HG03025 (cell line): ENCODE measurements around the gene CNTRL.
"Not testable (repeated sequence)": the region's sequence is repeated elsewhere in the genome, so short reads cannot be mapped to it uniquely, and the experiment has no call there.

ENCODE experiments used
- ATAC-seq: cut with Tn5 transposase; IDR thresholded peaks from one replicate; pipeline ENCODE4 v1.9.1; 2021; ENCODE audit warnings: mild to moderate bottlenecking, moderate library complexity; ENCODE audit not compliant: unreplicated experiment, low FRiP score

CNTRL gene, protein sequence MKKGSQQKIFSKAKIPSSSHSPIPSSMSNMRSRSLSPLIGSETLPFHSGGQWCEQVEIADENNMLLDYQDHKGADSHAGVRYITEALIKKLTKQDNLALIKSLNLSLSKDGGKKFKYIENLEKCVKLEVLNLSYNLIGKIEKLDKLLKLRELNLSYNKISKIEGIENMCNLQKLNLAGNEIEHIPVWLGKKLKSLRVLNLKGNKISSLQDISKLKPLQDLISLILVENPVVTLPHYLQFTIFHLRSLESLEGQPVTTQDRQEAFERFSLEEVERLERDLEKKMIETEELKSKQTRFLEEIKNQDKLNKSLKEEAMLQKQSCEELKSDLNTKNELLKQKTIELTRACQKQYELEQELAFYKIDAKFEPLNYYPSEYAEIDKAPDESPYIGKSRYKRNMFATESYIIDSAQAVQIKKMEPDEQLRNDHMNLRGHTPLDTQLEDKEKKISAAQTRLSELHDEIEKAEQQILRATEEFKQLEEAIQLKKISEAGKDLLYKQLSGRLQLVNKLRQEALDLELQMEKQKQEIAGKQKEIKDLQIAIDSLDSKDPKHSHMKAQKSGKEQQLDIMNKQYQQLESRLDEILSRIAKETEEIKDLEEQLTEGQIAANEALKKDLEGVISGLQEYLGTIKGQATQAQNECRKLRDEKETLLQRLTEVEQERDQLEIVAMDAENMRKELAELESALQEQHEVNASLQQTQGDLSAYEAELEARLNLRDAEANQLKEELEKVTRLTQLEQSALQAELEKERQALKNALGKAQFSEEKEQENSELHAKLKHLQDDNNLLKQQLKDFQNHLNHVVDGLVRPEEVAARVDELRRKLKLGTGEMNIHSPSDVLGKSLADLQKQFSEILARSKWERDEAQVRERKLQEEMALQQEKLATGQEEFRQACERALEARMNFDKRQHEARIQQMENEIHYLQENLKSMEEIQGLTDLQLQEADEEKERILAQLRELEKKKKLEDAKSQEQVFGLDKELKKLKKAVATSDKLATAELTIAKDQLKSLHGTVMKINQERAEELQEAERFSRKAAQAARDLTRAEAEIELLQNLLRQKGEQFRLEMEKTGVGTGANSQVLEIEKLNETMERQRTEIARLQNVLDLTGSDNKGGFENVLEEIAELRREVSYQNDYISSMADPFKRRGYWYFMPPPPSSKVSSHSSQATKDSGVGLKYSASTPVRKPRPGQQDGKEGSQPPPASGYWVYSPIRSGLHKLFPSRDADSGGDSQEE (N-terminal part only)

DNA sequence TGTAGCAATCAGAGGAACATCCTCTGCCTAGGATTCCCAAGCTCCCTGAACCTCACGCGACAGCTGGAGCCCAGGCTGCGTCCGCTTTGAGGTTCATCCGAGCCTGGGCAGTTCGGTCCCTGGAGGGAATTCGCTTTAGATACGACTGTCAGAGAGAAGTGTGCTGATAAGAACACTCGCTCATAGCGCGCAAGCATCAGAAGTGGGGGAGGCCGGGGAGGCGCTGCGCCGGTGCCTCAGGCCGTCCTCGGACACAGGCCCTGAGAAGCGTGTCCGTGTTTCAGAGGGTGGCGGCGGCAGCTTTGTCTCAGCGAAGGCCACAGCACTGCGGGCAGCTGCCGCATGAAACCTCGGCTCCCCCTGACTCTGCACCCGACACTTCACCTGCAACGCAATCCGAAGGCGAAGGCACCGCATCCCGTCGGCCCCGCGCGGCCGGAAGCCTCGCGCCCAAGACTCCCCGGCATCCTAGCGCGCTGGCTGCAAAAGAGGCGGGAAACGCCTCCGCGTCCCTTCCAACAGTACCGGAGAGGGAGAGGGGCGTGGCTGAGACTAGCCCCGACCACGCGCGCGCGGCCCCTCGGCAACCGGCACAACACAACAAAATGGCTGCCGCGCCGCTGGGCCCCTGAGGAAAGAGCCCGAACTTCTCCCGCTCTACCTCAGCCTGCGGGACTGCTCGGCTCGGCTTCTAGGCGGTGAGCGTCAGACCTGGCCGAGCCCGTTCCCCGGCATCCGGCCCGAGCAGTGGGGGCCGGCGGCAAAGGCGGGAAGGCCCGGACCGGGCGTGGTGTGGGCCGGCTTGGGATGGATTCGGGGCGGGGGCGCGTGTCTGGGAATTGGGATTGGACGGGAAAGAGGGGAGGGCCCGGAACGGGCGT lies at the start of gene CNTRL:
Gene CNTRL, plus strand, starts transcription at position 586 of the 881 bp plus-strand sequence. CDS start 13,372 bp downstream, outside the sequence.
- ATAC-seq: peak; percentile 57

DNA sequence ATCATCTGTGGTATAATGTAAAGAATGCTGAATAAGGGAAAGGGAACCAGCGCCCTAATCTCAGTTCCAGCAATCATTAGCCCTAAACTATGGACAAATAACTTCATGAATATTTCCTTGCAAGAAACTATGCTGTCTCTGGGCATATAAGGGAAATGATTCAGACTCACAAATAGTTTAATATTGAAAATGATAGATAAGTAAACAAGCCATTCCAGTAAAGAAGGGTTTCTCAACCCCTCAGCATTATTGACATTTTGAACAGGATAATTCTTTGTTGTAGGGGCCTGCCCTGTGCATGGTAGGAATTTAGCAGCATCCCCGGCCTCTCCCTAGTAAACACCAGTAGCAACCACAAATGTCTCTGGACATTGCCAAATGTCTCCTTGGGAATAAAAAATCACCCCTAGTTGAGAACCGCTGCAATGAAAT lies 48.5 kb upstream of the CNTRL start:
- ATAC-seq: no peak

DNA sequence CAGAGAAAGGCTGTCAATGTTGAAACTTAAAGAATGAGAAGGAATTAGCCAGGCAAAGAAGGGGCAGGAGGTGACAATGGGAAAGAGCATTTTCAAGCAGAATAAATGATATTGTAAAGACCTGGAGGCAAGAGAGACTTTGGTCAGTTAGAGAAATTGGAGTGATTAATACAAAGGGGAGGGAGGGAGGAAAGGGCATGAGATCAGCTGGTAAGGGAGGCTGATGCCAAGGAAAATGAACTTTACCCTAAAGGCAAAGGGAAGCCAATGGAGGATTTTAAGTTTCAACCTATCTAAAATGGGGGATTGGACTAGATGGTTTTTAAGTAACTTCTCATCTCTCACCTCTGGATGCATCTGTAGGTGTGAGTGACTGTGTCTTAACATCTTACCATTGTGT lies 48.0 kb upstream of the CNTRL start:
- ATAC-seq: no peak

DNA sequence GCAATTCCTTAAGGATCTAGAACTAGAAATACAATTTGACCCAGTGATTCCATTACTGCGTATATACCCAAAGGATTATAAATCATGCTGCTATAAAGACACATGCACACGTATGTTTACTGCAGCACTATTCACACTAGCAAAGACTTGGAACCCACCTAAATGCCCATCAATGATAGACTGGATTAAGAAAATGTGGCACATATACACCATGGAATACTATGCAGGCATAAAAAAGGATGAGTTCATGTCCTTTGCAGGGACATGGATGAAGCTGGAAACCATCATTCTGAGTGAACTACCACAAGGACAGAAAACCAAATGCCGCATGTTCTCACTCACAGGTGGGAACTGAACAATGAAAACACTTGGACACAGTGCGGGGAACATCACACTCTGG lies 46.5 kb upstream of the CNTRL start:
- not testable (repeated sequence) for ATAC-seq

DNA sequence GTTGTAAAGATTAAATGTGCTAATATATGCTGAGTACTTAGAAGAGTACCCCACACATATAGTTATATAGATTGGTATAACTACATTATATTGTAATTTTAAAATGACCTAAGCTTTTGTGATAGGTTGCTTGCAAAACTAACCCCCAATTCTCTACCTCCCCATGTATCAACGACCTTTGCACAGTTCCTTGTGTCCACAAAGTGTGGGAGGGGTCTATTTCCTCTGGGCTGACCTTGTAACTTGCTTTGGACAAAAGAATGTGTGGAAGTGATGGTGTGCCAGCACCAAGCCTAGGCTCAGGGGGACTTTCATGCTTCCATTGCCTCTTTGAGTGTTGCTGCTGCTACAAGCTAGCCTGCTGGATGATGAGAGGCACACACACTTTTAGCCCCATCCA lies 45.3 kb upstream of the CNTRL start:
- ATAC-seq: no peak

DNA sequence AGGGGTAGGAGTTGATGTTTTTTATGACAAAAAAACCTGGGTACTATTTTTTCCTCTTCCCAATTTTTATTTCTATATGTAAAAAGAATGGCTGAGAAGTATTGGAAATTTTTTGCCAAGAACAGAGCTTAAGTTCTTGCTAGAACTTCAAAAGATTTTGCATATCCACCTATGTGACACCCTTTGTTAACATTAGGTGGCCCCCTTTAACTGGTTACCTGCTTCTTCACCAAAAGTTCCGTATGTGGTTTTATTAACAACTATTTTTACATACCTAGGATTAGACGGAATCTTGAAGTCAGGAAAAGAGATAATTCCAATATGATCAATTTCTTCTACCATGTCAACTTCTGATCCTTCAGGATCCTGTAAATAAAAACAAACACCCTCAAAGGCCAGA lies 40.2 kb upstream of the CNTRL start:
- no peak for ATAC-seq

DNA sequence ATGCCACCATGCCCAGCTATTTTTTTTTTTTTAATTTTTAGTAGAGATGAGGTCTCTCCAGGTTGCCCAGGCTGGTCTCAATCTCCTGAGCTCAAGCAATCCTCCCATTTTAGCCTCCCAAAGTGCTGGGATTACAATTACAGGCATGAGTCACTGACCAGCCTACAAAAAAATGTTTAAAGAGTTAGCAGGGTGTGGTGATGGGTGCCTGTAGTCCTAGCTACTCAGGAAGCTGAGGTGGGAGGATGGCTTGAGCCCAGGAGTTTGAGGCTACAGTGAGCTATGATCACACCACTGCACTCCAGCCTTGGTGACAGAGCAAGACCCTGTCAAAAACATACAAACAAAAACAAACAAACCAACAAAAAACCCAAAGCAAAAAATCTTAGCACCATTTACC lies 39.0 kb upstream of the CNTRL start:
- not testable (repeated sequence) for ATAC-seq

DNA sequence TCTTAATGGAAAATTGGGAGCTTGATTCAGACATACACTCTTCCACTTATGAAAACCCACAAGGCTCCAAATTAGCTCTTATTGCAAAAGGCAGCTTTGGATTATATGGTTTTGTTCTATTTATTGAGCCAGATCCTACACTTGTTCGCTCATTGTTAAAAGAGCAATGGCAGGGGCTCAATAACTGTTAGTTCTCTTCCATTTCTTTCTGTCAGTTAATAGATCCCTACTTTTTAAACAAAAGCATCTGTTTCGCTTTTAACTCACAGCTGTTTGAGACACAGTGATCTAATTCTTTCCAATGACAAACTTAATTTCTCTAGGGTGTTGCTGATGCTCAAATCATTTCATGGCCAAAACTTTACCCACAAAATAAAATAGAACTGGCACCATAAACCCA lies 36.4 kb upstream of the CNTRL start:
- no peak for ATAC-seq

DNA sequence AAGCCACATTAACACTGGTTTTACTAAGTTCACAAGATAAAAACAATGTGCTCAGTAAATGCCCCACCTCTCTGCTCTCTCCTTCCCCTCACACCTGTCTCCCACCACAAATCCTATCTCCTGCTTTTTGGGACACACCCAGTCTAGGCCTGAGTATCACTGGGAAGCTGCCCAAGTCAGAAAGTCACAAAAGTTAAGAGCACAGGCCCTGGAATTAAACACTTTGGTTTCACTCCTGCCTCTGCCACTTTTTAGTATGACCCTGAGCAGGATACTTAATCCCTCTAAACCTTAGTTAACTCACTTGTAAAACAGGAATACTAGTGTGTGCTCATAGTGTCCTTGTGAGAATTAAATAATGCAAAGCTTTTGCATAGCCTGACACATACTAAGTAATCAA lies 36.0 kb upstream of the CNTRL start:
- no peak for ATAC-seq

DNA sequence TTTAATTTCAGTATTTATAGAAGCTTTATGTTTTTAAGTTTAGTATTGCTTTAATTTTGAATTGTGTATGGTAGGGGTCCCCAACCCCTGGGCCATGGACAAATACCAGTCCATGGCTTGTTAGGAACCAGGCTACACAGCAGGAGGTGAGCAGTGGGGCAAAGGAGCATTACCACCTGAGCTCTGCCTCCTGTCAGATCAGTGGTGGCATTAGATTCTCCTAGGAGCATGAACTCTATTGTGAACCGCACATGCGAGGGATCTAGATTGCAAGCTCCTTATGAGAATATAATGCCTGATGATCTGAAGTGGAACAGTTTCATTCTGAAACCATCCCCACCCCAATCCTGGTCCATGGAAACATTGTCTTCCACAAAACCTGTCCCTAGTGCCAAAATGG lies 26.6 kb upstream of the CNTRL start:
- ATAC-seq: no peak

DNA sequence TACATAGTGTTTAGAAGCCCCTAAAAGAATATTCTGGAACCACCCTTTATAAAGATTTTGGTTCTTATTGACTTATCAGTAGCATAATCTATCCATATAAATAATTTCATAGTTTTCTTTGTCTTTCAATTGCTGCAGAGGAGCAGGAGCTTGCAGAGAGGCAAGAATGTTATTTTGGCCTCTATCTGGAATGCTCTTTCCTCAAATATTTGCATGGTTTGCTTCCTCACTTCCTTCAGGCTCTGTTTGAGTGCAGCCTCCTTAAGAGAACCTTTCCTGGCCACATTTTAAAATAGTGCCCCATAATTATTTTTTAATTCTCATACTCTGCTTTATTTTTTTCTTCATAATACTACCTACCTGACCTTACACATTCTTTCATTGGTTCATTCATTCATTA lies 26.1 kb upstream of the CNTRL start:
- no peak for ATAC-seq

DNA sequence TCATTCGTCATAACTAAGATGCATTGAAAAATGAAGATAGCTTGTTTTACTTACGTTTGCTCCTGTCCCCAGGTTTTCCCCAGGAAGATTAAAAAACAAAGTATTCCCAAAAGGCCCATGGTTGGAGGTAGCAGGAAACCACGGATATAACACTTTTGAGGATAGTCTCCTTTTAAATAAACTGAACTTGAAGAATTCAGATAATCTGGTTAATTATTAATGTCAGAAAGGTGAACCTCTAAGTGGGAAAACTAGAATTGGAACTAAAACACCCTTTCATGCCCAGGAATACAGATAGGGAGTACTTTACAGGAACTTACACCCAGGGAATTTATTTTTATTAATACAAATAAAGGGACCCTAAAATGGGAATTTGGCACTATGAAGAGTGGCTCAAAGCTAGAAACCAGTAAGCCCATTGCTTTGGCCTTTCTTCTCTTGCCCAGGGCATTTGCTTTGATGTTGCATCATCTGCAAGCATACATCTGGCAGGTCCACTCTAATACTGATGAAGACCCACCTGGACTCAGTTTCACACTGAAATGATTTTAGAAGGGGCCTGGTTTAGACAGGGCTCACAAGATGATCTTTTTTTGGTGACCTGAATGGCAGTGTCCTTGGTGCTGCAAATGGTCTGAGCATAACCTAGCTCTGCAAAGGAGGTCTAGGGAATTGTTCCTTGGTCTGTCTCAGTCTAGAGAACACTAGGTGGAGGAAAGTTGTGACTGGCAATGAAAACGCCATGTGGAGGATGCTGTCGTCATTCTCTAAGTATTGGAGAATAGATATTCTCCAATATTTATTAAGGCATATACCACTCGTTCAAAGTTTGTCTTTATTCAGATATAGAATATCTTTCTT lies 24.4 kb upstream of the CNTRL start, which contains the start of gene C5:
Gene C5, minus strand, starts transcription at position 148 of the 861 bp plus-strand sequence. Its CDS starts 29 bp downstream, at position 119.
- ATAC-seq: no peak

DNA sequence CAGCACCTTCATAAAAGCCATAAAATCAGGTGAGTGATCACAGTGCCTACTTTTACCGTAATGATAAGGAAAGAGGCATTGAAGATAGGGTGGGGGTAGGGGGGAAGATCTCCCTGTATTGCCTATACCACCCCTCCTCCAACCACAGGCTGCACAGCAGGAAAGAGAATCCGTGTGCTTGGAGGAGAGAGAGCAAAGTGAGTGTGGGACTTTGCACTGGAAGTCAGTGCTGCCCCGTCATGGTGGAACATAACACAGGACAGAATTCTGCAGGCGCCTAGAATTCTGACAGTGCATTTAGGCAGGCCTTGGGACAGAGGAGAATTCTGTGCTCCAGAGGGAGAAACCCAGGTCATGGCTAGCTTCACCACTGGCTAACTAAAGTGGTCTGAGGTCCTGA lies 21.2 kb upstream of the CNTRL start:
- no peak for ATAC-seq

DNA sequence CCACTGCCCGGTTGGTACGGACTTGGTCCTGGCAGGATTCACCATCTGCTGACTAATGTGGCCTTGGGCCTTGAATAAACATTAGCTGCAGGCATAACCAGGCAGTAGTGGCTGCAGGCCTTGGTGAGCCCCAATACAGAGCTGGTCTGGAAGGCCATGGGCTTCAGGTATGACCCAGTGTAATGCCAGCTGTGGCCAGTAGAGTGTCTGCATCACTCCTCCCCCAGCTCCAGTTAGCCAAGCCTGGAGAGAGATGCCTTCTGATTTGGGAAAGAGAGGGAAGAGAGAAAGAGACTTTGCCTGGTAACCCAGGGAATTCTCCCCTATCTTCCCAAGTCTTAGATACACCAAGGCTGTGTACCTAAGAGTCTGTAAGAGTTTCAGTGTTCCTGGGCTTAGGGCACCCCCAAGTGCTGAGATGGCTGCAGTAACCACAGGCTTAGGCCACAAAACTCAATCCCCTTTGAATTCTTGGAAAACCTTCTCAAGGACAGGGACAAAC lies 19.1 kb upstream of the CNTRL start:
- ATAC-seq: no peak

DNA sequence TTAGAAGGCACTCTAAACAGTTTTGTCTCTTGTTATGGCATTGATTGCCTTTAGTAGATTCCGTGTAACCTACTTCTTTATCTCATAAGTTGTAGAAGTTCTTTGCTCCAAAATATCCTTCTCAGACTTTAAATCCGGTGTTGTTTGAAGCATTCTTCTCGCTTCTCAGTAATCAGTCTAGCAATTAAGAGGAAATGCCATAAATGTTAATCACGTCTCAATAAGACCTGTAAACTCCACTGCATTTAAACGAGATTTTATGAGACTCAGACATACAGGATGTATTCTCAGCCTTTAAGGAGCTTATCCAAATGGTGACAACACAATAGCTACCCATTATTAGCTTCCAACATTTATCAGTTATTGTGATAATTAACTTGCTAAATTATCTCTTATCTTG lies 16.9 kb upstream of the CNTRL start:
- ATAC-seq: no peak

DNA sequence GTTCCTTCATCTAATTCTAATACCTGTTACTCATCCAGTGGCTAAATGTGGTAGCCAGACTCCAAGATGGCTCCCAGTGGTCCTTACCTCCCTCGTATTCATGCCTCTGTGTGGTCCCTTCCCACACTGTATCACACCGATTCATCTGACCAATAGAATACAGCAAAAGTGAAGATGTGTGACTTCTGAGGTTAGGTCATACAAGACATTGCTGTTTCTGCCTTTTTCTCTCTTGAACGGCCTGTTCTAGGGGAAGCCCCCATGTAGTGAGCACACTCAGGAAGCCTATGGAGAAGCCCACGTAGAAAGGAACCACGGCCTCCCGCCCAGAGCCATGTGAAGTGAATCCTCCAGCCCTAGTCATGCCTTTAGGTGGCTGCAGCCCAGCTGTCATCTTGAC lies 15.2 kb upstream of the CNTRL start:
- ATAC-seq: no peak

DNA sequence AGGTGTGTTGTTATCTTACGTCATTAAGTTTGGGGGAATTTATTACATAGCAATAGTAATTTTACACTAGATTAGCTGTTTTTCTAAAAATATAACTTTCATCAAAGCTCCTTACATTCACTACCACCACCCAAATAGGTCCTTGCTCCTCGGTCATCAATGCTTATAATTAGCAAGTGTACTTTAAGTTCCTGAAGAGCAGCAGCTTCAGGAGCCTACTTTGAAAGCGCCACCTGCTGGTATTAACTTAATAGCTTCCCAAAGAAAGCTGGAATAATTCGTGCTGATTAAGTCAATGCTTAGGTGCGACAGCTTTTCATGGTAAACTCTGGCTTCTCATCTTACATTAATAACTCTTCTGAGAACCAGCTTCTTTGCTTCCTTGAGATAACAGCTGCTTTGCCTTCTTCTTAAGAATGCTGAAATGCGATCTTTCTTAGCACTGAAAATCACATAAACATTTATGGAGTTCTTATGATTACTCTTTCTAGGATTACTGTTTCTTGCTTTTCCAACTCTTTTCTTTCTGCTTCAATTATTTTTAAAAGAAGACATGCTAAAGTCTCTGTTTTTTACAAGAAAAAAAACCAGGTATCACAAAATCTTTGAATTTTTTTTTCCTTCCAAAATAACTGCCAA lies 14.6 kb upstream of the CNTRL start:
- no peak for ATAC-seq

DNA sequence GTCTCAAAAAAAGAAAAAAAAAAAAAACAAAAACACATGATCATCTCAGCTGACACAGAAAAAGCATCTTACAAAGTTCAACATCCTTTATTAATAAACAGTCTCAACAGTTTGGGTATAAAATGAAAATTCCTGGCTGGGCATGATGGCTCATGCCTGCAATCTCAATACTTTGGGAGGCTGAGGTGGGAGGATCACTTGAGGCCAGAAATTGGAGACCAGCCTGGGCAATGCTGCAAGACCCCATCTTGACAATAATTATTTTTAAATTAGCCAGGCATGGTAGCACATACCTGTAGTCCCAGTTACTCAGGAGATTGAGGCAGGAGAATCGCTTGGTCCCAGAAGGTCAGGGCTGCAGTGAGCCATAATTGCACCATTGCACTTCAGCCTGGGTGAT lies 7.9 kb upstream of the CNTRL start:
- ATAC-seq: no peak
